Osteoblast (primary cell): ENCODE data around the gene TBX21. TPM values are rescaled to one million over a fixed set of nuclear protein-coding genes. Genes with fewer than 3 reads are reported as not detected.

Source experiments
- DNase-seq: peaks from one replicate; pipeline ENCODE4 v3.0.0; 2011; ENCODE audit warnings: low spot score, mixed read lengths; ENCODE audit not compliant: insufficient read length; ENCODE audit errors: missing footprints
- H2AFZ ChIP-seq: 2 replicates; pipeline ENCODE4 v1.6.0; 2011; ENCODE audit warnings: mild to moderate bottlenecking, low read length
- H3K27ac ChIP-seq: 2 replicates; pipeline ENCODE4 v1.5.1; 2011; ENCODE audit warnings: mild to moderate bottlenecking, low read depth, low read length, moderate library complexity
- H3K27me3 ChIP-seq: 2 replicates; pipeline ENCODE4 v1.6.0; 2012; ENCODE audit warnings: mild to moderate bottlenecking, control low read depth, inconsistent platforms, low read length, moderate library complexity; ENCODE audit not compliant: insufficient read depth
- H3K36me3 ChIP-seq: 2 replicates; pipeline ENCODE4 v1.5.1; 2011; ENCODE audit warnings: mild to moderate bottlenecking, low read length, control low read depth, moderate library complexity; ENCODE audit not compliant: insufficient read depth
- H3K4me1 ChIP-seq: 2 replicates; pipeline ENCODE4 v1.5.1; 2011; ENCODE audit warnings: mild to moderate bottlenecking, low read length, control low read depth, moderate library complexity; ENCODE audit not compliant: insufficient read depth
- H3K4me2 ChIP-seq: 2 replicates; pipeline ENCODE4 v1.6.0; 2011; ENCODE audit warnings: mild to moderate bottlenecking, low read length; ENCODE audit not compliant: insufficient read depth
- H3K4me3 ChIP-seq: fragments of 200-600 bp; sonication (generic); 3 replicates; pipeline ENCODE4 v1.5.1; 2012; ENCODE audit warnings: mild to moderate bottlenecking, low read length, inconsistent platforms; ENCODE audit not compliant: insufficient read depth
- H3K79me2 ChIP-seq: 2 replicates; pipeline ENCODE4 v1.6.0; 2012; ENCODE audit warnings: mild to moderate bottlenecking, low read length, control low read depth, inconsistent platforms; ENCODE audit not compliant: insufficient read depth
- H3K9me3 ChIP-seq: 2 replicates; pipeline ENCODE4 v1.5.1; 2011; ENCODE audit warnings: low read depth, low read length, control low read depth
- H4K20me1 ChIP-seq: 2 replicates; pipeline ENCODE4 v1.6.0; 2012; ENCODE audit warnings: mild to moderate bottlenecking, low read length, control low read depth; ENCODE audit not compliant: insufficient read depth
- CTCF ChIP-seq: IDR thresholded peaks from 2 replicates; pipeline ENCODE4 v1.5.1; 2011; ENCODE audit warnings: mild to moderate bottlenecking, low read depth, low read length, moderate library complexity; ENCODE audit errors: extremely low read depth
- total RNA-seq: library from RNA; depleted of rRNA; stranded (reverse); fragments of >200 nt; gene quantifications from 2 replicates; pipeline ENCODE4 v1.2.3, GENCODE V29; 2012

Gene TBX21
- total RNA-seq, 1 donor, result not detected

- H3K4me1 ChIP-seq, result peaks cover 9% of the 10 kb centered on the region
- no peak overlapping the region for H2AFZ ChIP-seq
- peak overlapping the region; percentile 48 for H3K4me3 ChIP-seq
- H3K27ac ChIP-seq, result no peak overlapping the region
- TF ChIP-seq CTCF, result no peak
- no peaks in the 10 kb centered on the region for H3K9me3 ChIP-seq
- no peaks in the 10 kb centered on the region for H3K36me3 ChIP-seq
- peaks cover 38% of the 10 kb centered on the region for H4K20me1 ChIP-seq
- H3K4me2 ChIP-seq, result peak overlapping the region; percentile 48
- peaks cover 20% of the 10 kb centered on the region for H3K27me3 ChIP-seq
- DNase-seq, result no peak
- no peaks in the 10 kb centered on the region for H3K79me2 ChIP-seq
Measured at GRCh38 chr17:47708312-47708863, 24.6 kb upstream of the TBX21 start.

GRCh38 chr17:47708864-47709541 lies 24.0 kb upstream of the TBX21 start:
- H2AFZ ChIP-seq, result no peak overlapping the region
- H4K20me1 ChIP-seq, result peaks cover 43% of the 10 kb centered on the region
- no peaks in the 10 kb centered on the region for H3K9me3 ChIP-seq
- H3K27me3 ChIP-seq, result peaks cover 26% of the 10 kb centered on the region
- no peak overlapping the region for H3K27ac ChIP-seq
- no peaks in the 10 kb centered on the region for H3K36me3 ChIP-seq
- H3K4me1 ChIP-seq, result peaks cover 9% of the 10 kb centered on the region
- TF ChIP-seq CTCF, result no peak
- H3K4me3 ChIP-seq, result peak overlapping the region; percentile 48
- H3K4me2 ChIP-seq, result peak overlapping the region; percentile 67
- H3K79me2 ChIP-seq, result no peaks in the 10 kb centered on the region
- DNase-seq, result peak; percentile 99

GRCh38 chr17:47709594-47709993 lies 23.4 kb upstream of the TBX21 start:
- no peak for TF ChIP-seq CTCF

GRCh38 chr17:47711366-47712099 lies 21.5 kb upstream of the TBX21 start:
- no peak for TF ChIP-seq CTCF
- H3K79me2 ChIP-seq, result no peaks in the 10 kb centered on the region

More at GRCh38 chr17:47709594-47709993, 23.4 kb upstream of the TBX21 start:
- peaks cover 43% of the 10 kb centered on the region for H4K20me1 ChIP-seq
- no peak overlapping the region for H3K4me3 ChIP-seq
- peaks cover 32% of the 10 kb centered on the region for H3K27me3 ChIP-seq
- peaks cover 9% of the 10 kb centered on the region for H3K4me1 ChIP-seq
- no peaks in the 10 kb centered on the region for H3K79me2 ChIP-seq
- no peak for DNase-seq
- H3K27ac ChIP-seq, result no peak overlapping the region
- no peaks in the 10 kb centered on the region for H3K9me3 ChIP-seq
- no peaks in the 10 kb centered on the region for H3K36me3 ChIP-seq
- no peak overlapping the region for H2AFZ ChIP-seq
- peak overlapping the region; percentile 67 for H3K4me2 ChIP-seq

More at GRCh38 chr17:47711366-47712099, 21.5 kb upstream of the TBX21 start:
- Histone ChIP-seq H3K36me3 (no peaks in the 10 kb centered on the region), H3K27me3 (peaks cover 51% of the 10 kb centered on the region), H2AFZ (no peak overlapping the region), H3K9me3 (no peaks in the 10 kb centered on the region), H3K27ac (no peak overlapping the region), H3K4me1 (peaks cover 9% of the 10 kb centered on the region), H4K20me1 (peaks cover 34% of the 10 kb centered on the region), H3K4me2 (no peak overlapping the region), H3K4me3 (no peak overlapping the region)
- DNase-seq, result no peak
